ENCODE measurements around the gene ZNF493.

DNA sequence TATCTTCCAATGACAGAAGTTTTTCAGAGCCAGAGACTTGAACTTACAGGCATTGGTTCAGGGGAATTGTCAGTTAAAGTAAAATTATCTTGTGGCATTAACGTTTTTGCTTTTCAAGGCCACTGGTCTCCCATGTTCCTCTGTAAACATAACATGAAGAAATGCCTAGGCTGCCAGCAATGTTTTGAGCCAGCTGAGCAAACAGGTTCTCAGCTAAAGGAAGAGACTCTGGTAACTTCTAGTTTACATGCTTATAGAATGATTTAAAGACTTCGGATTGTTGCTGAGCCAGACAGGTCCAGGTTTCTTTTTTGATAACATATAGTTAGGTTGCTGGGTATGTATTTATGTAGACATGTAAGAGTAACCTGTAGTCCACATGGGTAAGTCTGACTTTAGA lies 35.7 kb downstream of the ZNF493 start:
- TF ChIP-seq MYC (IDR thresholded peaks at IDR 0.05; ENCODE audit: low read depth, low read length) (no peak), CTCF (IDR thresholded peaks at IDR 0.05; ENCODE audit: low read depth, low read length) (no peak)

Measured in NB4 (cell line).